Brain microvascular endothelial cell (primary cell): Measurements from ENCODE around the gene RABAC1.

Source experiments
- DNase-seq: peaks from one replicate; pipeline ENCODE4 v3.0.0-alpha.2; 2020
- H3K27ac ChIP-seq: fragments of 250-450 bp; sonication (Bioruptor Pico); 2 replicates; pipeline ENCODE4 v1.5.1; 2020; ENCODE audit warnings: mild to moderate bottlenecking, moderate library complexity
- H3K27me3 ChIP-seq: fragments of 250-450 bp; sonication (Bioruptor Pico); replicated peaks from 2 replicates; pipeline ENCODE4 v1.5.1; 2020; ENCODE audit warnings: mild to moderate bottlenecking
- H3K36me3 ChIP-seq: fragments of 250-450 bp; sonication (Bioruptor Pico); replicated peaks from 2 replicates; pipeline ENCODE4 v1.5.1; 2020; ENCODE audit warnings: mild to moderate bottlenecking
- H3K4me3 ChIP-seq: 2 replicates; pipeline ENCODE4 v1.5.1; 2011; ENCODE audit warnings: low read depth, mild to moderate bottlenecking, control low read depth, low read length, moderate library complexity
- in situ Hi-C: cut with HindIII; loops from 2 replicates; pipeline ENCODE4 v1.10.0; 2017; ENCODE audit warnings: low sequenced_read_pairs, low pct_ligation_motif_present
- TF ChIP-seq, protein P1 (sequence below): IDR thresholded peaks from 2 replicates; pipeline ENCODE4 v1.5.1; 2011; ENCODE audit warnings: low read depth, mild to moderate bottlenecking, moderate library complexity, low read length, control low read depth, inconsistent platforms; ENCODE audit errors: missing control alignments

The RABAC1 gene

DNA sequence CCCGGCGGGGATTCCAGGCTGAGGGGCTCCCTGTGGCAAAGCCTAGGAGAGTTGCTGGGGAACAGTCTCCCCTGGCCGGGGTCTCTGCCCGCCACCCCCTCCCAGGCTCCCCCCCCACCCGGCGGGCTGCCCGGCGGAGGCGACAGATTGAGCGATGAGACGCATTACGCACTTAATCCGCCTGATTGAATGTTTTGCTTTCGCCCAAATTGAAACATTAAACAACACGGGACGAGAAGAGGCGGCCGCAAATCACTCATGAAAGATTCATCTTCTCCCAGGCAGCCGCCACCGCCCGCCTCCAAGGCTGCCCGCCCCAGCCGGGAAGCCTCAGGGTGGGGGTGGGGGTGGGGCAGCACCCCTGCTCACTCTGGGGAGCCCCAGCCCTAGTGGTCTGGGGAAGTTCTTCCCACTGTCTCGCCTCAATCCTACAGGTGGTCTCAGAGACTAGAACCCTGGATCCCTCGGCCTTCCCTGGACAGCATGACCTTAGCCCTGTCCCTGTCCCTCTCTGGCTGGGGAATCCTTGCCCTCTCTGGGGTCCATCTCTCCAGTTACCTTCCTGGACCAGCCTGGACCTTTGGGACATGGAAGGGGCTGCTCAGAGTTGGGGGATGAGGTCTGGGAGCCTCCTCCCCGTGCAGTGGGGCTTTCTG lies 23.2 kb downstream of the RABAC1 start:
- Histone ChIP-seq H3K27ac (no peak overlapping the region), H3K27me3 (peaks cover 49% of the 10 kb centered on the region), H3K4me3 (no peak overlapping the region), H3K36me3 (no peaks in the 10 kb centered on the region)
- in situ Hi-C loops, result no loop called here
- no peak for DNase-seq
- TF ChIP-seq, protein P1, sequence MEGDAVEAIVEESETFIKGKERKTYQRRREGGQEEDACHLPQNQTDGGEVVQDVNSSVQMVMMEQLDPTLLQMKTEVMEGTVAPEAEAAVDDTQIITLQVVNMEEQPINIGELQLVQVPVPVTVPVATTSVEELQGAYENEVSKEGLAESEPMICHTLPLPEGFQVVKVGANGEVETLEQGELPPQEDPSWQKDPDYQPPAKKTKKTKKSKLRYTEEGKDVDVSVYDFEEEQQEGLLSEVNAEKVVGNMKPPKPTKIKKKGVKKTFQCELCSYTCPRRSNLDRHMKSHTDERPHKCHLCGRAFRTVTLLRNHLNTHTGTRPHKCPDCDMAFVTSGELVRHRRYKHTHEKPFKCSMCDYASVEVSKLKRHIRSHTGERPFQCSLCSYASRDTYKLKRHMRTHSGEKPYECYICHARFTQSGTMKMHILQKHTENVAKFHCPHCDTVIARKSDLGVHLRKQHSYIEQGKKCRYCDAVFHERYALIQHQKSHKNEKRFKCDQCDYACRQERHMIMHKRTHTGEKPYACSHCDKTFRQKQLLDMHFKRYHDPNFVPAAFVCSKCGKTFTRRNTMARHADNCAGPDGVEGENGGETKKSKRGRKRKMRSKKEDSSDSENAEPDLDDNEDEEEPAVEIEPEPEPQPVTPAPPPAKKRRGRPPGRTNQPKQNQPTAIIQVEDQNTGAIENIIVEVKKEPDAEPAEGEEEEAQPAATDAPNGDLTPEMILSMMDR, result no peak

- H3K36me3 ChIP-seq, result no peaks in the 10 kb centered on the region
- H3K4me3 ChIP-seq, result no peak overlapping the region
- H3K27ac ChIP-seq, result no peak overlapping the region
- TF ChIP-seq, protein P1, result peak; percentile 97
- in situ Hi-C loops, result no loop called here
- DNase-seq, result peak; percentile 28
- H3K27me3 ChIP-seq, result peaks cover 59% of the 10 kb centered on the region
Measured at GRCh38 chr19:41934849-41935374, 24.2 kb downstream of the RABAC1 start.

DNA sequence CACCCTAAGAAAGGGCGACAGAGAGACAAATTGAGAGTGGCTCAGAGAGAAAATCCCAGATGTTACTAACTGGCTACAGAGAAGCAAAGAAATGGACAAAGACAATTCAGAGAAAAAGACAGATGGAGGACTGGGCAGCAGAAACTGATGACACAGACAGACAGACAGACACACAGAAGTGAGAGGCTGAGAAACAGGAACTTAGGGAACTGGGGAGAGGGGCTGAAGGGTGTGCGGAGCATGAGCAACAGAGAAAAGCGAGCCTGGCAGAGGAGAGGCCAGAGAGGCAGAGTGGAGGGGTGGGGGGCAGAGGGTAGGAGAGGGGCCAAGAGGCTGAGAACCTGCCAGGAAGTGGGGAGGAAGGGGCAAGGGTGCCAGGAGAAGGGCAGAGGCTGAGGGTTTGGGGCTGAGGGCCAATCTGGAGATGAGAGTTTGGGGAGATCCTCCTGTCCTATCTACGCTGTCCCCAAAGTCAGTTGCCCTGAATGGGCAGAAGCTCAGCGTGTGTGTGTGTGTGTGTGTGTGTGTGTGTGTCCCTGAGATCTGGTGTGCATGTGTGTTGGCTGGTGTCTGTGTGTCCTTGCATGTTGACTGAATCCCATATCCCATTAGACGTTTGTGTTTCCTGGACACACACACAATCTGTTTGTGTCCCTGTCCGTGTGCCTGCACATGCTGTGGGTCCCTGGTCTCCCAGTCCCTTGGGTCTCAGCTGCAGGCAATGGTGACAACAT lies 25.3 kb downstream of the RABAC1 start:
- peaks cover 69% of the 10 kb centered on the region for H3K27me3 ChIP-seq
- no peak overlapping the region for H3K27ac ChIP-seq
- H3K36me3 ChIP-seq, result no peaks in the 10 kb centered on the region
- TF ChIP-seq, protein P1, result no peak
- H3K4me3 ChIP-seq, result no peak overlapping the region
- in situ Hi-C loops, result no loop called here
- DNase-seq, result no peak

- no peak for DNase-seq
- TF ChIP-seq, protein P1, result no peak
- Histone ChIP-seq H3K4me3 (no peak overlapping the region), H3K36me3 (no peaks in the 10 kb centered on the region), H3K27me3 (peaks cover 74% of the 10 kb centered on the region), H3K27ac (no peak overlapping the region)
- in situ Hi-C loops, result no loop called here
Measured at GRCh38 chr19:41932720-41933332, 26.3 kb downstream of the RABAC1 start.

- DNase-seq, result no peak
- in situ Hi-C loops, result no loop called here
- TF ChIP-seq, protein P1, result no peak
- Histone ChIP-seq H3K27ac (no peak overlapping the region), H3K4me3 (no peak overlapping the region), H3K27me3 (peaks cover 75% of the 10 kb centered on the region), H3K36me3 (no peaks in the 10 kb centered on the region)
Measured at GRCh38 chr19:41932259-41932719, 26.8 kb downstream of the RABAC1 start.
